ENCODE data around the gene ATP5MC2.
"Not testable (repeated sequence)": the region's sequence is repeated elsewhere in the genome, so short reads cannot be mapped to it uniquely, and the experiment has no call there.

ATP5MC2 gene

DNA sequence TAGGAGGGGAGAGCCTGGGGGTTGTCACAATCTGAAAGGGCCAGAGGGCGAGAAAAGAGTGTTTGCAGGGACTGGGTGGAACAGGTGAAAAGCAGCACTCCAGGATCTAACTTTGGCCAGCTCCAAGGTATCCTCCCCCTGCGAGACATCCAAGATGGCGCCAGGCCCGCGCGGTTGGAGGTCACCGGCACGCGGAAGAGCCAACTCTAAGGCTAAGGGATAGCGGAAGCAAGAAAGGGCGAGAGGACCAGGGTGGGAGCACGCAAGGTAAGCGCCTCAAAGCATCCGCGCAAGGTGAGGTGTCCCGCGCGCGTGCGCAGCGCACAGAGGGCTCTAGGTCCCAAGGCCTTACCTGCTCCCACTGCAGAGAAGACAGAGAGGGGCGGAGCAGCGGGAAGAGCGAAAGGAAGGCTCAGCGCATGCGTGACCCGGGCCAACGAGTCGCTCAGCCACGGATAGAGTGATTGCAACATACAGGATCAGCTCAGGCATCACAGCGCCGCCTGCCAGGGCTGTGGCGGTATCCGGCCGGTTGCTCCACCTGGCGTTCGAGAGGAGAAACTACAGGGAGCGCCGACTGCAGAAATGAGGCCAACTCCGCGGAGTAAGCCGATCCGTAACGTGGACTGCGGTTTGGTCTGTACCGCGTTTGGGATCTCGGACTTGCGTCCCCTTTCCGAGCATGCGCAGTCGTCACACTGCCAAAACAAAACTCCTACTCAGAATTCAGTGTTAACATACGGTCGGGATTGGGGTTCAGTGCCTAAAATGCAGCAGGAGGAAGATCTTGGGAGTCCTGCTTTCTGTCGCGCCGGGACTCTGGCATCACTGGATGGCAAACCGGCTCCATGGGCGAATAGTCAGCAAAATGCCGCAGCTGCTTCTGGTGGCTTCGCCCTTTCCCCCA lies at the start of gene ATP5MC2:
Gene ATP5MC2 (minus strand): TSS at position 383 of the 907 bp plus-strand sequence. CDS start 3,469 bp downstream, outside the sequence.
- H2AFZ ChIP-seq (ENCODE audit: low read depth, low read length) = peak within 1 kb of the TSS; percentile 99
- peak within 1 kb of the TSS; percentile 94 for H3K9ac ChIP-seq (ENCODE audit: low read length)
- no peaks in the 10 kb centered on the region for H3K9me3 ChIP-seq (ENCODE audit: insufficient read depth, low read length)
- H3K4me3 ChIP-seq (ENCODE audit: low read length) = peak within 1 kb of the TSS; percentile 83
- H4K20me1 ChIP-seq (ENCODE audit: insufficient read depth, low read length) = no peaks in the 10 kb centered on the region
- peaks cover 8% of the 10 kb centered on the region for H3K4me1 ChIP-seq (ENCODE audit: low read length)
- TF ChIP-seq, protein P1, sequence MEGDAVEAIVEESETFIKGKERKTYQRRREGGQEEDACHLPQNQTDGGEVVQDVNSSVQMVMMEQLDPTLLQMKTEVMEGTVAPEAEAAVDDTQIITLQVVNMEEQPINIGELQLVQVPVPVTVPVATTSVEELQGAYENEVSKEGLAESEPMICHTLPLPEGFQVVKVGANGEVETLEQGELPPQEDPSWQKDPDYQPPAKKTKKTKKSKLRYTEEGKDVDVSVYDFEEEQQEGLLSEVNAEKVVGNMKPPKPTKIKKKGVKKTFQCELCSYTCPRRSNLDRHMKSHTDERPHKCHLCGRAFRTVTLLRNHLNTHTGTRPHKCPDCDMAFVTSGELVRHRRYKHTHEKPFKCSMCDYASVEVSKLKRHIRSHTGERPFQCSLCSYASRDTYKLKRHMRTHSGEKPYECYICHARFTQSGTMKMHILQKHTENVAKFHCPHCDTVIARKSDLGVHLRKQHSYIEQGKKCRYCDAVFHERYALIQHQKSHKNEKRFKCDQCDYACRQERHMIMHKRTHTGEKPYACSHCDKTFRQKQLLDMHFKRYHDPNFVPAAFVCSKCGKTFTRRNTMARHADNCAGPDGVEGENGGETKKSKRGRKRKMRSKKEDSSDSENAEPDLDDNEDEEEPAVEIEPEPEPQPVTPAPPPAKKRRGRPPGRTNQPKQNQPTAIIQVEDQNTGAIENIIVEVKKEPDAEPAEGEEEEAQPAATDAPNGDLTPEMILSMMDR (IDR thresholded peaks at IDR 0.05; ENCODE audit: low read depth, low read length) = peak; percentile 100
- no peak for TF ChIP-seq EZH2phosphoT487 (IDR thresholded peaks at IDR 0.05; ENCODE audit: low read depth)
- H3K27ac ChIP-seq (ENCODE audit: low read length) = peak within 1 kb of the TSS; percentile 73
- H3K4me2 ChIP-seq (ENCODE audit: low read length) = peak within 1 kb of the TSS; percentile 93
- H3K36me3 ChIP-seq (replicated peaks; ENCODE audit: low read depth, low read length) = peaks cover 32% of the 10 kb centered on the region
- H3K27me3 ChIP-seq (ENCODE audit: low read depth, low read length) = peaks cover 25% of the 10 kb centered on the region
- peaks cover 29% of the 10 kb centered on the region for H3K79me2 ChIP-seq (ENCODE audit: low read length)

DNA sequence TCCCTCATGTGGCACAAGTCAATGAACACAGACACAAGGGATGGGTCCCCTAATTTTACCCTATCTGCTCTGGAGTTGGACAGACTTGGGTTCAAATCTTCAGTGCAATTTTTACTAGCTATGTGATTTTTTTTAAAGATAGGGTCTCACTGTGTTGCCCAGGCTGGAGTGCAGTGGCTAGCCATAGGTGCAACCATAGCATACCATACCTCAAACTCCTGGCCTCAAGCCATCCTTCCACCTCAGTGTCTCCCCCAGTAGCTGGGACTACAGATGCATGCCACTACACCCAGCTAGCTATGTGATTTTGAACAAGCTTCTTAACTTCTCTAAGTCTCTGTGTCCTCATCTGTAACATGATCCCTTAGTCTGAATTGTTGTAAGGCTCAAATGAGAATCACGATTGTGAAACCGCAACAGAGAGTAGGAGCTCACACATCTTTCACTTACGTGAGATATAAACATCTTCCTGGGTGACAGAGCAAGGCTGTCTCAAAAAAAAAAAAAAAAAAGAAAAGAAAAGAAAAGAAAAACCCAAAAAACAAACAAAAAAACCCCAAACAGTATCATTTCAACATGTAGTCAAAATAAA lies 46.7 kb upstream of the ATP5MC2 start:
- H3K36me3 ChIP-seq (replicated peaks; ENCODE audit: low read depth, low read length) = no peaks in the 10 kb centered on the region
- H3K9me3 ChIP-seq (ENCODE audit: insufficient read depth, low read length) = no peaks in the 10 kb centered on the region
- H3K4me3 ChIP-seq (ENCODE audit: low read length) = no peak overlapping the region
- H4K20me1 ChIP-seq (ENCODE audit: insufficient read depth, low read length) = no peaks in the 10 kb centered on the region
- peaks cover 8% of the 10 kb centered on the region; the same call in 1 of the 2 replicates for H3K4me1 ChIP-seq (ENCODE audit: low read length)
- H3K27me3 ChIP-seq (ENCODE audit: low read depth, low read length) = no peaks in the 10 kb centered on the region
- H2AFZ ChIP-seq (ENCODE audit: low read depth, low read length) = no peak overlapping the region
- H3K9ac ChIP-seq (ENCODE audit: low read length) = no peak overlapping the region
- H3K4me2 ChIP-seq (ENCODE audit: low read length) = no peak overlapping the region
- H3K79me2 ChIP-seq (ENCODE audit: low read length) = no peaks in the 10 kb centered on the region
- TF ChIP-seq EZH2phosphoT487 (IDR thresholded peaks at IDR 0.05; ENCODE audit: low read depth) = no peak
- TF ChIP-seq, protein P1 (IDR thresholded peaks at IDR 0.05; ENCODE audit: low read depth, low read length) = no peak
- no peak overlapping the region for H3K27ac ChIP-seq (ENCODE audit: low read length)

DNA sequence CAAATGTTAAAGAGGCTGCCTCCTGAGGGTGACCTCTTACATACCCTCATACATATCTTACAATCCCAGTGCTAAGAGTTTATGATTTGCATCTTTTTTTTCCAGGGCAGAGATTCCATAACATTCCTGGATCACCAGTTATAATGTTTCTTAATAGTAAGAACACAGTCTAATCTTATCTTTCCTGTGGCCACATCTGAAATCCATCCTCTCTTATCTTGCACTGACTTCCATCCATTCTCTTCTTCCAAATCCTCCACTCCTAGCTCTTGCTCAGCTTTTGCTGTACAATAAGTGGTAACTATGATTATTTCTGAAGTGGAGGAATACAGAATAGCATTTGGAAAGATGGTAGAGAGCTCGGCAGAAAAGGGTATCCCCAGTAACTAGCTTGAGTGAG lies 45.1 kb upstream of the ATP5MC2 start:
- H4K20me1 ChIP-seq (ENCODE audit: insufficient read depth, low read length) = no peaks in the 10 kb centered on the region
- H2AFZ ChIP-seq (ENCODE audit: low read depth, low read length) = no peak overlapping the region
- no peak overlapping the region for H3K27ac ChIP-seq (ENCODE audit: low read length)
- no peaks in the 10 kb centered on the region for H3K9me3 ChIP-seq (ENCODE audit: insufficient read depth, low read length)
- H3K4me3 ChIP-seq (ENCODE audit: low read length) = no peak overlapping the region
- H3K4me1 ChIP-seq (ENCODE audit: low read length) = no peaks in the 10 kb centered on the region; the same call in 1 of the 2 replicates
- no peak overlapping the region for H3K4me2 ChIP-seq (ENCODE audit: low read length)
- no peaks in the 10 kb centered on the region for H3K27me3 ChIP-seq (ENCODE audit: low read depth, low read length)
- H3K9ac ChIP-seq (ENCODE audit: low read length) = no peak overlapping the region
- H3K79me2 ChIP-seq (ENCODE audit: low read length) = no peaks in the 10 kb centered on the region
- TF ChIP-seq, protein P1 (IDR thresholded peaks at IDR 0.05; ENCODE audit: low read depth, low read length) = no peak
- TF ChIP-seq EZH2phosphoT487 (IDR thresholded peaks at IDR 0.05; ENCODE audit: low read depth) = no peak
- no peaks in the 10 kb centered on the region for H3K36me3 ChIP-seq (replicated peaks; ENCODE audit: low read depth, low read length)

DNA sequence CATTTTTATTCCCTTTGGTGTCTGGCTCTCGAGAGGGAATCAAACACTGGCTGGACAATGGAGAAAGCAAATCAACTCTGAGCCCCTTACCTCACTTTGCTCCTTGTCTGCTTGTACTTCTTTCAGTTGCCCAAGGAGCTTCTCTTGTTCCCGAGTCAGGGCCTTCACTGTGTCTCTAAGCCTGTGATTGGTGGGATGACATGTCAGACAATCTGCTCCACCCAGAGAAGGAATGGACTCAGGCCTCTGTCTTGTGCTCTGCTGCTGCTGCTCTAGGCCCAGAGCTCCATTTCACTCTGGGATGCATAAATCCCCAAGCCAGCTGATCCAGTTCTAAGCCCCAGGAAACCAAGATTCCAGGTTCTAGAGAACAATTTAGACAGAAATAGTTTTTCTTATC lies 43.8 kb upstream of the ATP5MC2 start:
- H3K27ac ChIP-seq (ENCODE audit: low read length) = no peak overlapping the region
- no peak overlapping the region for H3K4me2 ChIP-seq (ENCODE audit: low read length)
- no peak for TF ChIP-seq EZH2phosphoT487 (IDR thresholded peaks at IDR 0.05; ENCODE audit: low read depth)
- TF ChIP-seq, protein P1 (IDR thresholded peaks at IDR 0.05; ENCODE audit: low read depth, low read length) = no peak
- no peaks in the 10 kb centered on the region for H3K79me2 ChIP-seq (ENCODE audit: low read length)
- H2AFZ ChIP-seq (ENCODE audit: low read depth, low read length) = no peak overlapping the region
- no peak overlapping the region for H3K9ac ChIP-seq (ENCODE audit: low read length)
- H3K27me3 ChIP-seq (ENCODE audit: low read depth, low read length) = no peaks in the 10 kb centered on the region
- no peaks in the 10 kb centered on the region for H3K36me3 ChIP-seq (replicated peaks; ENCODE audit: low read depth, low read length)
- no peaks in the 10 kb centered on the region for H3K9me3 ChIP-seq (ENCODE audit: insufficient read depth, low read length)
- H4K20me1 ChIP-seq (ENCODE audit: insufficient read depth, low read length) = no peaks in the 10 kb centered on the region
- H3K4me1 ChIP-seq (ENCODE audit: low read length) = no peaks in the 10 kb centered on the region; the same call in 1 of the 2 replicates
- no peak overlapping the region for H3K4me3 ChIP-seq (ENCODE audit: low read length)

DNA sequence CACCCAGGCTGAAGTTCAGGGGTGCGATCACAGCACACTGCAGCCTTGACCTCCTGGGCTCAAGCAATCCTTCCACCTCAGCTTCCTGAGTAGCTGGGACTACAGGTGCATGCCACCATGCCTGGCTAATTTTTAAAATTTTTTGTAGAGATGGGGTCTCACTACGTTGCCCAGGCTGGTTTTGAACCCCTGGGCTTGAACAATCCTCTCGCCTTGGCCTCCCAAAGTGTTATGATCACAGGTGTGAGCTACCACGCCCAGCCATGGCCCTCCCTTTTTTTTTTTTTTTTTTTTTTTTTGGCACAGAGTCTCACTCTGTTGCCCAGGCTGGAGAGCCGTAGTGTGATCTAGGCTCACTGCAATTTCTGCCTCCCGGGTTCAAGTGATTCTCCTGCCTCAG lies 42.7 kb upstream of the ATP5MC2 start:
- H3K9ac ChIP-seq (ENCODE audit: low read length); H3K4me2 ChIP-seq (ENCODE audit: low read length); H3K27ac ChIP-seq (ENCODE audit: low read length); H2AFZ ChIP-seq (ENCODE audit: low read depth, low read length); H3K79me2 ChIP-seq (ENCODE audit: low read length); H3K27me3 ChIP-seq (ENCODE audit: low read depth, low read length); H4K20me1 ChIP-seq (ENCODE audit: insufficient read depth, low read length); H3K36me3 ChIP-seq (replicated peaks; ENCODE audit: low read depth, low read length); H3K4me3 ChIP-seq (ENCODE audit: low read length); H3K4me1 ChIP-seq (ENCODE audit: low read length); H3K9me3 ChIP-seq (ENCODE audit: insufficient read depth, low read length): not testable (repeated sequence)
